ENCODE results near the gene DCX.

GRCh38 chrX:111410590-111411078, 1.4 kb downstream of the DCX start:
- no peak for TF ChIP-seq CTCF (IDR thresholded peaks at IDR 0.05; ENCODE audit: low read depth, low read length)
- no peak for TF ChIP-seq EZH2phosphoT487 (IDR thresholded peaks at IDR 0.05; ENCODE audit: low read depth)
